GM21737 (cell line): ENCODE data around the gene DNAH5.
"Not testable (repeated sequence)": the region's sequence is repeated elsewhere in the genome, so short reads cannot be mapped to it uniquely, and the experiment has no call there.

Source experiments
- ATAC-seq: cut with Tn5 transposase; IDR thresholded peaks from one replicate; pipeline ENCODE4 v1.9.1; 2021; ENCODE audit warnings: mild to moderate bottlenecking, moderate library complexity; ENCODE audit not compliant: unreplicated experiment

The DNAH5 gene

GRCh38 chr5:13944560-13945199 lies at the start of gene DNAH5:
TSS of gene DNAH5 (minus strand) at chr5:13944688. CDS start at chr5:13944438, 250 bp downstream.
- ATAC-seq, result no peak

GRCh38 chr5:13993926-13994325 lies 49.4 kb upstream of the DNAH5 start:
- ATAC-seq, result no peak

GRCh38 chr5:13992795-13993194 lies 48.3 kb upstream of the DNAH5 start:
- no peak for ATAC-seq

GRCh38 chr5:13991365-13991764 lies 46.9 kb upstream of the DNAH5 start:
- ATAC-seq, result no peak

- no peak for ATAC-seq
Measured at GRCh38 chr5:13990896-13991295, 46.4 kb upstream of the DNAH5 start.

- ATAC-seq, result no peak
Measured at GRCh38 chr5:13989832-13990231, 45.3 kb upstream of the DNAH5 start.

GRCh38 chr5:13987843-13988464 lies 43.5 kb upstream of the DNAH5 start:
- ATAC-seq, result no peak

GRCh38 chr5:13985731-13986418 lies 41.4 kb upstream of the DNAH5 start:
- ATAC-seq, result no peak

GRCh38 chr5:13984888-13985287 lies 40.4 kb upstream of the DNAH5 start:
- ATAC-seq, result not testable (repeated sequence)

GRCh38 chr5:13976867-13977830 lies 32.7 kb upstream of the DNAH5 start:
- no peak for ATAC-seq

- ATAC-seq, result no peak
Measured at GRCh38 chr5:13976223-13976622, 31.7 kb upstream of the DNAH5 start.

GRCh38 chr5:13975246-13975645 lies 30.8 kb upstream of the DNAH5 start:
- ATAC-seq, result no peak

- no peak for ATAC-seq
Measured at GRCh38 chr5:13973724-13974123, 29.2 kb upstream of the DNAH5 start.

- no peak for ATAC-seq
Measured at GRCh38 chr5:13972029-13972428, 27.5 kb upstream of the DNAH5 start.

- ATAC-seq, result peak; percentile 93
Measured at GRCh38 chr5:13957032-13957645, 12.7 kb upstream of the DNAH5 start.

- no peak for ATAC-seq
Measured at GRCh38 chr5:13956471-13956870, 12.0 kb upstream of the DNAH5 start.

- ATAC-seq, result no peak
Measured at GRCh38 chr5:13955896-13956295, 11.4 kb upstream of the DNAH5 start.

- no peak for ATAC-seq
Measured at GRCh38 chr5:13946111-13946510, 1.6 kb upstream of the DNAH5 start.

- no peak for ATAC-seq
Measured at GRCh38 chr5:13945271-13945670, 783 bp upstream of the DNAH5 start.

GRCh38 chr5:13943676-13944075 lies 812 bp downstream of the DNAH5 start:
- ATAC-seq, result no peak

- no peak for ATAC-seq
Measured at GRCh38 chr5:13941468-13941867, 3.0 kb downstream of the DNAH5 start.
